ENCODE data around the gene ABR.
A peak's percentile ranks its signal among the peaks of the same experiment; 100 is the strongest.

Gene ABR

GRCh38 chr17:1116602-1117001, 63.2 kb downstream of the ABR start:
- Histone ChIP-seq H3K4me1 (ENCODE audit: control insufficient read depth, insufficient read depth, low read length) (peaks cover 20% of the 10 kb centered on the region), H3K36me3 (ENCODE audit: control insufficient read depth in 2 of 2, insufficient read depth in 2 of 2, low read length in 2 of 2) (no peaks in the 10 kb centered on the region), H3K4me3 (ENCODE audit: low read length in 2 of 2) (no peak overlapping the region), H3K9ac (ENCODE audit: low read length in 2 of 2) (no peak overlapping the region), H3K27me3 (ENCODE audit: control insufficient read depth in 1 of 2, insufficient read depth in 2 of 2, low read length in 2 of 2) (no peaks in the 10 kb centered on the region), H3K27ac (ENCODE audit: low read length) (no peak overlapping the region), H3K9me3 (ENCODE audit: control insufficient read depth in 2 of 2, low read length in 2 of 2) (no peaks in the 10 kb centered on the region)

- Histone ChIP-seq H3K9ac (ENCODE audit: low read length in 2 of 2) (no peak overlapping the region), H3K27me3 (ENCODE audit: control insufficient read depth in 1 of 2, insufficient read depth in 2 of 2, low read length in 2 of 2) (no peaks in the 10 kb centered on the region), H3K36me3 (ENCODE audit: control insufficient read depth in 2 of 2, insufficient read depth in 2 of 2, low read length in 2 of 2) (no peaks in the 10 kb centered on the region), H3K4me3 (ENCODE audit: low read length in 2 of 2) (no peak overlapping the region), H3K4me1 (ENCODE audit: control insufficient read depth, insufficient read depth, low read length) (peaks cover 52% of the 10 kb centered on the region), H3K27ac (ENCODE audit: low read length) (no peak overlapping the region), H3K9me3 (ENCODE audit: control insufficient read depth in 2 of 2, low read length in 2 of 2) (no peaks in the 10 kb centered on the region)
These were observed 66.9 kb downstream of the ABR start for GRCh38 chr17:1112875-1113274.

- Histone ChIP-seq H3K9ac (ENCODE audit: low read length in 2 of 2) (peak overlapping the region; percentile 49 to 58), H3K27ac (ENCODE audit: low read length) (peak overlapping the region; percentile 86), H3K27me3 (ENCODE audit: control insufficient read depth in 1 of 2, insufficient read depth in 2 of 2, low read length in 2 of 2) (no peaks in the 10 kb centered on the region), H3K9me3 (ENCODE audit: control insufficient read depth in 2 of 2, low read length in 2 of 2) (no peaks in the 10 kb centered on the region), H3K4me1 (ENCODE audit: control insufficient read depth, insufficient read depth, low read length) (peaks cover 62% of the 10 kb centered on the region), H3K4me3 (ENCODE audit: low read length in 2 of 2) (no peak overlapping the region), H3K36me3 (ENCODE audit: control insufficient read depth in 2 of 2, insufficient read depth in 2 of 2, low read length in 2 of 2) (peaks cover 0 to 1% of the 10 kb centered on the region in 2 donors)
These were observed 68.0 kb downstream of the ABR start for GRCh38 chr17:1111599-1112443.

GRCh38 chr17:1110862-1111598, 68.8 kb downstream of the ABR start:
- Histone ChIP-seq H3K36me3 (ENCODE audit: control insufficient read depth in 2 of 2, insufficient read depth in 2 of 2, low read length in 2 of 2) (peaks cover 0 to 3% of the 10 kb centered on the region in 2 donors), H3K4me3 (ENCODE audit: low read length in 2 of 2) (no peak overlapping the region), H3K9me3 (ENCODE audit: control insufficient read depth in 2 of 2, low read length in 2 of 2) (no peaks in the 10 kb centered on the region), H3K27ac (ENCODE audit: low read length) (peak overlapping the region; percentile 86), H3K4me1 (ENCODE audit: control insufficient read depth, insufficient read depth, low read length) (peaks cover 70% of the 10 kb centered on the region), H3K27me3 (ENCODE audit: control insufficient read depth in 1 of 2, insufficient read depth in 2 of 2, low read length in 2 of 2) (no peaks in the 10 kb centered on the region), H3K9ac (ENCODE audit: low read length in 2 of 2) (peak overlapping the region; percentile 49 to 58)

- peaks cover 0 to 3% of the 10 kb centered on the region in 2 donors for H3K36me3 ChIP-seq (ENCODE audit: control insufficient read depth in 2 of 2, insufficient read depth in 2 of 2, low read length in 2 of 2)
- no peaks in the 10 kb centered on the region for H3K27me3 ChIP-seq (ENCODE audit: control insufficient read depth in 1 of 2, insufficient read depth in 2 of 2, low read length in 2 of 2)
- H3K4me3 ChIP-seq (ENCODE audit: low read length in 2 of 2), result no peak overlapping the region
- peaks cover 74% of the 10 kb centered on the region for H3K4me1 ChIP-seq (ENCODE audit: control insufficient read depth, insufficient read depth, low read length)
- H3K9me3 ChIP-seq (ENCODE audit: control insufficient read depth in 2 of 2, low read length in 2 of 2), result no peaks in the 10 kb centered on the region
- peak overlapping the region; percentile 49 to 55 for H3K9ac ChIP-seq (ENCODE audit: low read length in 2 of 2)
- H3K27ac ChIP-seq (ENCODE audit: low read length), result peak overlapping the region; percentile 86
These were observed 69.3 kb downstream of the ABR start for GRCh38 chr17:1110541-1110861.

- Histone ChIP-seq H3K27ac (ENCODE audit: low read length) (peak overlapping the region; percentile 86), H3K4me3 (ENCODE audit: low read length in 2 of 2) (peak overlapping the region; percentile 27 to 87), H3K9ac (ENCODE audit: low read length in 2 of 2) (peak overlapping the region; percentile 49 to 55), H3K27me3 (ENCODE audit: control insufficient read depth in 1 of 2, insufficient read depth in 2 of 2, low read length in 2 of 2) (no peaks in the 10 kb centered on the region), H3K36me3 (ENCODE audit: control insufficient read depth in 2 of 2, insufficient read depth in 2 of 2, low read length in 2 of 2) (peaks cover 0 to 3% of the 10 kb centered on the region in 2 donors), H3K4me1 (ENCODE audit: control insufficient read depth, insufficient read depth, low read length) (peaks cover 73% of the 10 kb centered on the region), H3K9me3 (ENCODE audit: control insufficient read depth in 2 of 2, low read length in 2 of 2) (no peaks in the 10 kb centered on the region)
These were observed 69.9 kb downstream of the ABR start for GRCh38 chr17:1109606-1110540.

- peaks cover 78% of the 10 kb centered on the region for H3K4me1 ChIP-seq (ENCODE audit: control insufficient read depth, insufficient read depth, low read length)
- H3K36me3 ChIP-seq (ENCODE audit: control insufficient read depth in 2 of 2, insufficient read depth in 2 of 2, low read length in 2 of 2), result peaks cover 0 to 3% of the 10 kb centered on the region in 2 donors
- no peaks in the 10 kb centered on the region for H3K9me3 ChIP-seq (ENCODE audit: control insufficient read depth in 2 of 2, low read length in 2 of 2)
- H3K4me3 ChIP-seq (ENCODE audit: low read length in 2 of 2), result peak overlapping the region; percentile 60 to 87
- H3K9ac ChIP-seq (ENCODE audit: low read length in 2 of 2), result peak overlapping the region; percentile 51 to 62
- no peaks in the 10 kb centered on the region for H3K27me3 ChIP-seq (ENCODE audit: control insufficient read depth in 1 of 2, insufficient read depth in 2 of 2, low read length in 2 of 2)
- peak overlapping the region; percentile 86 for H3K27ac ChIP-seq (ENCODE audit: low read length)
These were observed 70.8 kb downstream of the ABR start for GRCh38 chr17:1108765-1109605.

- Histone ChIP-seq H3K9me3 (ENCODE audit: control insufficient read depth in 2 of 2, low read length in 2 of 2) (no peaks in the 10 kb centered on the region), H3K4me1 (ENCODE audit: control insufficient read depth, insufficient read depth, low read length) (peaks cover 84% of the 10 kb centered on the region), H3K27ac (ENCODE audit: low read length) (peak overlapping the region; percentile 76), H3K4me3 (ENCODE audit: low read length in 2 of 2) (peak overlapping the region; percentile 60 to 87), H3K36me3 (ENCODE audit: control insufficient read depth in 2 of 2, insufficient read depth in 2 of 2, low read length in 2 of 2) (peaks cover 0 to 3% of the 10 kb centered on the region in 2 donors), H3K9ac (ENCODE audit: low read length in 2 of 2) (peak overlapping the region; percentile 47 to 62), H3K27me3 (ENCODE audit: control insufficient read depth in 1 of 2, insufficient read depth in 2 of 2, low read length in 2 of 2) (no peaks in the 10 kb centered on the region)
These were observed 71.4 kb downstream of the ABR start for GRCh38 chr17:1108478-1108764.

GRCh38 chr17:1107777-1108477, 71.9 kb downstream of the ABR start:
- Histone ChIP-seq H3K27ac (ENCODE audit: low read length) (peak overlapping the region; percentile 76), H3K27me3 (ENCODE audit: control insufficient read depth in 1 of 2, insufficient read depth in 2 of 2, low read length in 2 of 2) (no peaks in the 10 kb centered on the region), H3K4me3 (ENCODE audit: low read length in 2 of 2) (peak overlapping the region; percentile 60 to 87), H3K36me3 (ENCODE audit: control insufficient read depth in 2 of 2, insufficient read depth in 2 of 2, low read length in 2 of 2) (peaks cover 0 to 3% of the 10 kb centered on the region in 2 donors), H3K9me3 (ENCODE audit: control insufficient read depth in 2 of 2, low read length in 2 of 2) (no peaks in the 10 kb centered on the region), H3K4me1 (ENCODE audit: control insufficient read depth, insufficient read depth, low read length) (peaks cover 88% of the 10 kb centered on the region), H3K9ac (ENCODE audit: low read length in 2 of 2) (peak overlapping the region; percentile 47 to 62)
